GM18870 (cell line): Measurements from ENCODE around the gene USP6.
"Not testable (repeated sequence)": the region's sequence is repeated elsewhere in the genome, so short reads cannot be mapped to it uniquely, and the experiment has no call there.

ENCODE experiments used
- ATAC-seq: cut with Tn5 transposase; IDR thresholded peaks from one replicate; pipeline ENCODE4 v1.9.1; 2021; ENCODE audit warnings: moderate library complexity; ENCODE audit not compliant: unreplicated experiment

Gene USP6

GRCh38 chr17:5134571-5134970, 18.7 kb downstream of the USP6 start:
- not testable (repeated sequence) for ATAC-seq

- ATAC-seq, result not testable (repeated sequence)
Observed at GRCh38 chr17:5135131-5135712, 19.4 kb downstream of the USP6 start.

GRCh38 chr17:5135726-5136579, 20.1 kb downstream of the USP6 start:
- no peak for ATAC-seq

GRCh38 chr17:5136580-5137412, 21.0 kb downstream of the USP6 start:
- ATAC-seq, result not testable (repeated sequence)

GRCh38 chr17:5137511-5138197, 21.8 kb downstream of the USP6 start:
- ATAC-seq, result not testable (repeated sequence)

GRCh38 chr17:5138198-5138544, 22.3 kb downstream of the USP6 start:
- not testable (repeated sequence) for ATAC-seq

GRCh38 chr17:5138616-5139457, 23.0 kb downstream of the USP6 start:
- ATAC-seq, result no peak

- ATAC-seq, result no peak
Observed at GRCh38 chr17:5139458-5139732, 23.6 kb downstream of the USP6 start.

- ATAC-seq, result not testable (repeated sequence)
Observed at GRCh38 chr17:5142877-5143276, 27.0 kb downstream of the USP6 start.

- not testable (repeated sequence) for ATAC-seq
Observed at GRCh38 chr17:5146122-5146521, 30.3 kb downstream of the USP6 start.

GRCh38 chr17:5160702-5161101, 44.9 kb downstream of the USP6 start:
- ATAC-seq, result not testable (repeated sequence)

- ATAC-seq, result not testable (repeated sequence)
Observed at GRCh38 chr17:5161793-5162192, 46.0 kb downstream of the USP6 start.

- no peak for ATAC-seq
Observed at GRCh38 chr17:5164436-5164835, 48.6 kb downstream of the USP6 start.

GRCh38 chr17:5165791-5166564, 50.1 kb downstream of the USP6 start:
- not testable (repeated sequence) for ATAC-seq

- not testable (repeated sequence) for ATAC-seq
Observed at GRCh38 chr17:5175027-5175426, 59.2 kb downstream of the USP6 start.

- ATAC-seq, result no peak
Observed at GRCh38 chr17:5179003-5179402, 63.2 kb downstream of the USP6 start.

GRCh38 chr17:5181509-5182305, 65.9 kb downstream of the USP6 start:
- ATAC-seq, result no peak

- no peak for ATAC-seq
Observed at GRCh38 chr17:5182597-5183409, 67.0 kb downstream of the USP6 start.
